ENCODE measurements around the gene ARID1A. TPM values are rescaled to one million over a fixed set of nuclear protein-coding genes. Genes with fewer than 3 reads are reported as not detected.
A peak's percentile ranks its signal among the peaks of the same experiment; 100 is the strongest.

Gene ARID1A
- total RNA-seq, 1 experiment from 2014 or later = 56.9 TPM

DNA sequence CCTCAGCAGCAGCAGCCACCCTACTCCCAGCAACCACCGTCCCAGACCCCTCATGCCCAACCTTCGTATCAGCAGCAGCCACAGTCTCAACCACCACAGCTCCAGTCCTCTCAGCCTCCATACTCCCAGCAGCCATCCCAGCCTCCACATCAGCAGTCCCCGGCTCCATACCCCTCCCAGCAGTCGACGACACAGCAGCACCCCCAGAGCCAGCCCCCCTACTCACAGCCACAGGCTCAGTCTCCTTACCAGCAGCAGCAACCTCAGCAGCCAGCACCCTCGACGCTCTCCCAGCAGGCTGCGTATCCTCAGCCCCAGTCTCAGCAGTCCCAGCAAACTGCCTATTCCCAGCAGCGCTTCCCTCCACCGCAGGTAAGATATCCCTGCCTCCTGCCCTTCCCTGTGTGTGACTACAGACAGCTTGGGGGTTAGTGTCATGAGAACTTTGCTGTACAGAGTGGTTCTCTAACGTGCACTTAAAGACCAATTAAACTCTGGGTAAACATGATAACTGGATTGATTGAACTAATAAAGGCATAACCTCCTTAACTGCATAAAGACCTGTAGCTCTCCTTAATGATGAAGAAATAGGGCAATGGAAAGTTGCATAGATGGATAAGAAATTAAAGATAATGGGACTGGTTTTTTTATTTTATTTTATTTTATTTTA, 35.6 kb downstream of the ARID1A start:
- peaks cover 41% of the 10 kb centered on the region for H3K4me1 Mint-ChIP-seq (ENCODE audit: insufficient read depth, unreplicated experiment)

DNA sequence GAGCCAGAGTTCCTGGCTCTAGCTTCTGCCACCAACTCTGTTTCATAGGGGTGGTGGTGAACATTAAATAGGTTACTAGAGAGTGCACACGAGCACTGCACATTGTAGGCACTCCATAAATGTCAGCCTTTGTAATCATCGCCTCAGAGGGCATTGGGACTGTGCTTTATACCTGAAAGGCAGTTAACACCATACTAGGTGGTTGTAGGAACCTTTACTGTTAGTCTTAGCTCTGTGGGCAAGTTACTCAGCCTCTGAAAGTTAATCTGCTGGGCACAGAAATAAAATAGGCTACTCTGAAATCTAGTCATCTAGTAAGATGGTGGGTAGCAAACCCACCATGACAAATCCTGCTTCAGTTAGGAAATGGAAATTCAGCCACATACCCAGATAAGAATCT, 37.6 kb downstream of the ARID1A start:
- Mint-ChIP-seq H3K36me3 (ENCODE audit: insufficient read depth, unreplicated experiment) (peaks cover 69% of the 10 kb centered on the region), H3K4me3 (ENCODE audit: unreplicated experiment) (no peak overlapping the region), H3K27ac (ENCODE audit: low read depth, unreplicated experiment) (no peak overlapping the region), H3K9me3 (ENCODE audit: unreplicated experiment) (no peaks in the 10 kb centered on the region), H3K27me3 (ENCODE audit: insufficient read depth, unreplicated experiment) (no peaks in the 10 kb centered on the region), H3K4me1 (ENCODE audit: insufficient read depth, unreplicated experiment) (peaks cover 25% of the 10 kb centered on the region)
- ChIA-PET POLR2A (interaction anchor here (0.9 to 2.1 kb wide), 3 partner anchors 10 to 40 kb away, joined by 3 to 10 read pairs (median 4); no protein-coding TSS in a partner anchor), CTCF (interaction anchor here (1.3 to 1.4 kb wide), 2 partner anchors 56 to 132 kb away, joined by 4 to 5 read pairs; no protein-coding TSS in a partner anchor)
- no peak for DNase-seq (ENCODE audit: unreplicated experiment)
- TF ChIP-seq, protein P1, sequence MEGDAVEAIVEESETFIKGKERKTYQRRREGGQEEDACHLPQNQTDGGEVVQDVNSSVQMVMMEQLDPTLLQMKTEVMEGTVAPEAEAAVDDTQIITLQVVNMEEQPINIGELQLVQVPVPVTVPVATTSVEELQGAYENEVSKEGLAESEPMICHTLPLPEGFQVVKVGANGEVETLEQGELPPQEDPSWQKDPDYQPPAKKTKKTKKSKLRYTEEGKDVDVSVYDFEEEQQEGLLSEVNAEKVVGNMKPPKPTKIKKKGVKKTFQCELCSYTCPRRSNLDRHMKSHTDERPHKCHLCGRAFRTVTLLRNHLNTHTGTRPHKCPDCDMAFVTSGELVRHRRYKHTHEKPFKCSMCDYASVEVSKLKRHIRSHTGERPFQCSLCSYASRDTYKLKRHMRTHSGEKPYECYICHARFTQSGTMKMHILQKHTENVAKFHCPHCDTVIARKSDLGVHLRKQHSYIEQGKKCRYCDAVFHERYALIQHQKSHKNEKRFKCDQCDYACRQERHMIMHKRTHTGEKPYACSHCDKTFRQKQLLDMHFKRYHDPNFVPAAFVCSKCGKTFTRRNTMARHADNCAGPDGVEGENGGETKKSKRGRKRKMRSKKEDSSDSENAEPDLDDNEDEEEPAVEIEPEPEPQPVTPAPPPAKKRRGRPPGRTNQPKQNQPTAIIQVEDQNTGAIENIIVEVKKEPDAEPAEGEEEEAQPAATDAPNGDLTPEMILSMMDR (IDR thresholded peaks at IDR 0.05; ENCODE audit: unreplicated experiment) = no peak
- no TSS peak for BruUV-seq (replicated peaks)
- intact Hi-C loops (cut with micrococcal nuclease) = no loop called here

More for the DNA sequence above, 35.6 kb downstream of the ARID1A start:
- Mint-ChIP-seq H3K9me3 (ENCODE audit: unreplicated experiment) (no peaks in the 10 kb centered on the region), H3K27me3 (ENCODE audit: insufficient read depth, unreplicated experiment) (no peaks in the 10 kb centered on the region), H3K4me3 (ENCODE audit: unreplicated experiment) (no peak overlapping the region), H3K27ac (ENCODE audit: low read depth, unreplicated experiment) (peak overlapping the region; percentile 19), H3K36me3 (ENCODE audit: insufficient read depth, unreplicated experiment) (peaks cover 53% of the 10 kb centered on the region)
- intact Hi-C loops (cut with micrococcal nuclease) = no loop called here
- POLR2A ChIA-PET = interaction anchor here (0.7 to 1.4 kb wide), 4 partner anchors 14 to 33 kb away, joined by 3 to 5 read pairs (median 4); no protein-coding TSS in a partner anchor
- no peak for DNase-seq (ENCODE audit: unreplicated experiment)
- CTCF ChIA-PET = interaction anchor here (0.7 kb wide), 1 partner anchor 34 kb away, joined by 3 read pairs; no protein-coding TSS in a partner anchor
- BruUV-seq (replicated peaks) = no TSS peak
- TF ChIP-seq, protein P1 (IDR thresholded peaks at IDR 0.05; ENCODE audit: unreplicated experiment) = no peak

DNA sequence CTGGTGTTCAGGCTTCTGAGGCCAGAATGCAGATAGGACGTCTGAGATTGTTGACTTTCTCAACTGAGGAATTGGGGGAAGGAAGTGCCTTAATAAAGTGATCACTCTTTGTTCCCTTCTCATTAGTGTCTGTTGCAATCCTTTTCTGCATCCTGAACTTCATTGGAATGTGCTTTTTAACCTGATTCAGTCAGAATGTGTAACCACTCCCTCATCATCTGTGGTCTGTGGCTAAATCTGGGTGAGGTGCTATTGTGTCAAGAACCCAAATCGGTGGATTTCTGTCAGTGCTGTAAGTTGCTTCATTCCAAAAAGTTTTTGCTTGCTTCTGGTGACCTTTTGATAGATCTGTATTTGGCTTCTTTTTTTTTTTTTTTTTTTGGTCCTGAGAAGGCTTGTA, 38.2 kb downstream of the ARID1A start:
- peak; percentile 72 for DNase-seq (ENCODE audit: unreplicated experiment)
- peaks cover 25% of the 10 kb centered on the region for H3K4me1 Mint-ChIP-seq (ENCODE audit: insufficient read depth, unreplicated experiment)
- TF ChIP-seq, protein P1 (IDR thresholded peaks at IDR 0.05; ENCODE audit: unreplicated experiment) = no peak
- POLR2A ChIA-PET = interaction anchor here (2.1 kb wide), 1 partner anchor 11 kb away, joined by 10 read pairs; no protein-coding TSS in a partner anchor
- no TSS peak for BruUV-seq (replicated peaks)
- CTCF ChIA-PET = interaction anchor here (0.6 to 1.4 kb wide), 2 partner anchors 29 to 55 kb away, joined by 3 to 5 read pairs; no protein-coding TSS in a partner anchor
- peaks cover 75% of the 10 kb centered on the region for H3K36me3 Mint-ChIP-seq (ENCODE audit: insufficient read depth, unreplicated experiment)
- H3K9me3 Mint-ChIP-seq (ENCODE audit: unreplicated experiment) = no peaks in the 10 kb centered on the region
- intact Hi-C loops (cut with micrococcal nuclease) = loop anchor here (2.0 kb wide), 1 partner anchor 35 kb away; no protein-coding TSS in a partner anchor
- no peaks in the 10 kb centered on the region for H3K27me3 Mint-ChIP-seq (ENCODE audit: insufficient read depth, unreplicated experiment)
- H3K27ac Mint-ChIP-seq (ENCODE audit: low read depth, unreplicated experiment) = no peak overlapping the region
- H3K4me3 Mint-ChIP-seq (ENCODE audit: unreplicated experiment) = no peak overlapping the region

DNA sequence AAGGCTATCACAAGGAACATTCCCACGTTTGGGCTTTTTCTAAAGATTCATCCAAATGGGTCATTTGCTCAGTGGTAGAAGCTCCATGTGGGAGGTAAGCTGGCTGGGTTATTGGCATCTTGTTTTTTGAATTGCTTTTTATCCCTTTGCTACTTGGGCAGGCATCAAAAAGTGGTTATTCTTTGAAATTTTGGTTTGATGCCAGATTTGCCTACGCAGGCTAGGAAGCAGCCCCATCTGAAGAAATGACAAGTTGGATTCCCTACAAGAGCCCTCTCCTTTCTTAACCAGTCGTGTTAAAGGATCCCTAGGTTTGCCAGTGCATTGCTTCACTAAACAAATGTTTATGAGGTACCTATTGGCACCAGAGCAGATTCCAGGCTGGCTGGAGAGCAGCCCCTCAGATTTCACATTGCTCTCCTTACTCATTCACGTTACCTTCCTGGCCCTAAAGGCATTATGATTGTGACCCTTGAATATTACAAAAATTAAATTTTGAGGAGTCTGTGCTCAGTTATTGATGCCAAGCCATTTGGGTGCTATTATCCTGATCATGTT, 38.8 kb downstream of the ARID1A start:
- intact Hi-C loops (cut with micrococcal nuclease) = loop anchor here (2.0 kb wide), 1 partner anchor 36 kb away; no protein-coding TSS in a partner anchor
- no peak overlapping the region for H3K4me3 Mint-ChIP-seq (ENCODE audit: unreplicated experiment)
- peaks cover 25% of the 10 kb centered on the region for H3K4me1 Mint-ChIP-seq (ENCODE audit: insufficient read depth, unreplicated experiment)
- H3K27me3 Mint-ChIP-seq (ENCODE audit: insufficient read depth, unreplicated experiment) = no peaks in the 10 kb centered on the region
- TF ChIP-seq, protein P1 (IDR thresholded peaks at IDR 0.05; ENCODE audit: unreplicated experiment) = no peak
- ChIA-PET POLR2A (no interaction called here), CTCF (interaction anchor here (0.6 kb wide), 2 partner anchors 25 to 30 kb away, joined by 3 read pairs; no protein-coding TSS in a partner anchor)
- peak; percentile 27 for DNase-seq (ENCODE audit: unreplicated experiment)
- no peaks in the 10 kb centered on the region for H3K9me3 Mint-ChIP-seq (ENCODE audit: unreplicated experiment)
- peaks cover 81% of the 10 kb centered on the region for H3K36me3 Mint-ChIP-seq (ENCODE audit: insufficient read depth, unreplicated experiment)
- H3K27ac Mint-ChIP-seq (ENCODE audit: low read depth, unreplicated experiment) = no peak overlapping the region
- no TSS peak for BruUV-seq (replicated peaks)
